HG03571 (cell line): ENCODE data around the gene ERICH2.

Experiments used
- ATAC-seq: cut with Tn5 transposase; IDR thresholded peaks from one replicate; pipeline ENCODE4 v1.9.1; 2021; ENCODE audit not compliant: unreplicated experiment

ERICH2 gene

GRCh38 chr2:170836027-170836426 is 65.8 kb downstream of the ERICH2 start:
- ATAC-seq, result no peak

GRCh38 chr2:170840717-170841210 is 70.6 kb downstream of the ERICH2 start:
- no peak for ATAC-seq

GRCh38 chr2:170842785-170843184 is 72.6 kb downstream of the ERICH2 start:
- no peak for ATAC-seq

GRCh38 chr2:170843656-170844055 is 73.5 kb downstream of the ERICH2 start:
- no peak for ATAC-seq

GRCh38 chr2:170845343-170845742 is 75.2 kb downstream of the ERICH2 start:
- ATAC-seq, result no peak

GRCh38 chr2:170846314-170846713 is 76.1 kb downstream of the ERICH2 start:
- ATAC-seq, result no peak

GRCh38 chr2:170847716-170848115 is 77.5 kb downstream of the ERICH2 start:
- no peak for ATAC-seq
